CD4-positive, alpha-beta T cell treated with Interleukin-17A for 1 hour (primary cell): ENCODE measurements around the gene PGAM1.
"Not testable (repeated sequence)": the region's sequence is repeated elsewhere in the genome, so short reads cannot be mapped to it uniquely, and the experiment has no call there.

Source experiments
- DNase-seq: peaks from one replicate; pipeline ENCODE4 v3.0.0-alpha.2; 2020

Gene PGAM1

GRCh38 chr10:97408496-97408992 lies 17.4 kb upstream of the PGAM1 start:
- no peak for DNase-seq

- no peak for DNase-seq
These were observed 14.6 kb upstream of the PGAM1 start for GRCh38 chr10:97411406-97411805.

- DNase-seq = no peak
These were observed 13.1 kb upstream of the PGAM1 start for GRCh38 chr10:97412891-97413304.

GRCh38 chr10:97416565-97416964 lies 9.4 kb upstream of the PGAM1 start:
- DNase-seq = no peak

GRCh38 chr10:97423757-97424098 lies 2.3 kb upstream of the PGAM1 start:
- not testable (repeated sequence) for DNase-seq

- no peak for DNase-seq
These were observed 982 bp downstream of the PGAM1 start for GRCh38 chr10:97426776-97427570.

GRCh38 chr10:97427571-97428179 lies 1.7 kb downstream of the PGAM1 start:
- DNase-seq = peak; percentile 63

- peak; percentile 58 for DNase-seq
These were observed 2.6 kb downstream of the PGAM1 start for GRCh38 chr10:97428572-97428981.

GRCh38 chr10:97434055-97434454 lies 8.1 kb downstream of the PGAM1 start:
- no peak for DNase-seq

- DNase-seq = no peak
These were observed 8.6 kb downstream of the PGAM1 start for GRCh38 chr10:97434557-97434956.

GRCh38 chr10:97435211-97435610 lies 9.2 kb downstream of the PGAM1 start:
- DNase-seq = no peak

- no peak for DNase-seq
These were observed 16.3 kb downstream of the PGAM1 start for GRCh38 chr10:97442277-97442676.

GRCh38 chr10:97444212-97444611 lies 18.2 kb downstream of the PGAM1 start:
- DNase-seq = no peak

- DNase-seq = no peak
These were observed 19.3 kb downstream of the PGAM1 start for GRCh38 chr10:97445357-97445721.

GRCh38 chr10:97445722-97446639 lies 20.0 kb downstream of the PGAM1 start, which contains the start of the genes EXOSC1 and ZDHHC16:
Gene EXOSC1, minus strand, starts transcription at chr10:97446006. Its CDS starts 21 bp downstream, at chr10:97445985.
Gene ZDHHC16, plus strand, starts transcription at chr10:97446175. Its CDS starts 5,501 bp downstream, at chr10:97451676.
- peak; percentile 94 for DNase-seq

GRCh38 chr10:97450828-97451227 lies 24.8 kb downstream of the PGAM1 start:
- no peak for DNase-seq

- DNase-seq = no peak
These were observed 25.6 kb downstream of the PGAM1 start for GRCh38 chr10:97451605-97452004.

- DNase-seq = no peak
These were observed 26.4 kb downstream of the PGAM1 start for GRCh38 chr10:97452352-97452751.

GRCh38 chr10:97454330-97455036 lies 28.5 kb downstream of the PGAM1 start:
- no peak for DNase-seq

- DNase-seq = no peak
These were observed 30.2 kb downstream of the PGAM1 start for GRCh38 chr10:97456034-97456685.

GRCh38 chr10:97456686-97457065 lies 30.7 kb downstream of the PGAM1 start:
- no peak for DNase-seq

GRCh38 chr10:97459111-97459510 lies 33.1 kb downstream of the PGAM1 start:
- DNase-seq = no peak
